ENCODE measurements around the gene WDFY3.
"Not testable (repeated sequence)": the region's sequence is repeated elsewhere in the genome, so short reads cannot be mapped to it uniquely, and the experiment has no call there.

The WDFY3 gene

DNA sequence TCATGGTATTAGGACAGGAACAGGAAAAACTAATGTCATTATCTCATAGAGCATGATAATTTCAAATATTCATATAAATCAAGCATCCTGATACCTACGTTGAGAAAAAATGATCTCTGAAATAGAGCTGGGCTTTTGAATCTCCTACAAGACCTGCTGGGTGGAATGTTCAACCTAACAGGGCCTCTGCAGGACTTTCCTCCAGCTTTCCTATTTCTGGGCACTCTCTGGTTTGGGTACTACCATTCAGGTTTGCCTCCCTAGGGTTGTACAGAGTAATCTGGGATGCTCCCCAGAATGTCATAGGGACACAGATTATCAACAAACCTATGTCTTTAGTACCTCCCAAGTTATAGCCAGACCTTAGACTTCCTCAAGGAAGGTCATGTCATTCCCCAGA is 274.7 kb downstream of the WDFY3 start:
- no peak overlapping the region for H3K4me3 ChIP-seq (ENCODE audit: low read length)
- H3K9me3 ChIP-seq (ENCODE audit: insufficient read depth, low read depth, low read length), result no peaks in the 10 kb centered on the region
- H3K36me3 ChIP-seq (ENCODE audit: insufficient read depth, low read depth, low read length), result peaks cover 90% of the 10 kb centered on the region
- H3K27ac ChIP-seq (ENCODE audit: low read length), result no peak overlapping the region
- H3K9ac ChIP-seq (ENCODE audit: low read depth, low read length), result no peak overlapping the region
- H3K4me1 ChIP-seq (ENCODE audit: insufficient read depth, low read length), result peaks cover 4% of the 10 kb centered on the region; the same call in 1 of the 2 replicates
- no peaks in the 10 kb centered on the region for H3K27me3 ChIP-seq (ENCODE audit: insufficient read depth, low read length)

DNA sequence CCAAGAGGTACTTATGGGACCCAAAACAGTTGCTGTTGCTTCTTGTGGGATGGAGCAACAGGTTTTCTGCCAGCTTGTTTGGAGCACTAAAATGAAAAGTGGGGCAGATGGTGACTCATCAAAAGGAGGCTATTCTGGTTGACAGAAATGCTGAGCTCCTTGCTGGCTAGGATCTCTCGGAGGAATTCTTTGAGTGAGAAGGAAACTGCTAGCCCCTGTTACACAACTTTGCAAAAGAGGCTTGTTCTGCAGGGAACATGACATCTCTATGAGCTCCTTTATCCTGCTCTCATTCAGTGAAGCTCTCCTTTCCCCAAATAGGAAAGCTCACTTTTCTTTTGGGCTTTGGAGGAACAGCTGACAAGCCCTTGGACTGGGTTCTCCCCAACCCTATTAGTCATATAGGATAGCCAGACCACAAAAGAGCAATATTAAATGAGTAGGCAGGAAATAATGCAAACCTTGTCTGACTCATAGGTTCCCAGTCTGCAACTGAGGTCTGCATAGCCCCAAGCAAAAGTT is 275.3 kb downstream of the WDFY3 start:
- Histone ChIP-seq H3K9ac (ENCODE audit: low read depth, low read length) (no peak overlapping the region), H3K27ac (ENCODE audit: low read length) (no peak overlapping the region), H3K36me3 (ENCODE audit: insufficient read depth, low read depth, low read length) (peaks cover 91% of the 10 kb centered on the region), H3K27me3 (ENCODE audit: insufficient read depth, low read length) (no peaks in the 10 kb centered on the region), H3K9me3 (ENCODE audit: insufficient read depth, low read depth, low read length) (no peaks in the 10 kb centered on the region), H3K4me3 (ENCODE audit: low read length) (no peak overlapping the region), H3K4me1 (ENCODE audit: insufficient read depth, low read length) (peaks cover 4% of the 10 kb centered on the region; the same call in 1 of the 2 replicates)

DNA sequence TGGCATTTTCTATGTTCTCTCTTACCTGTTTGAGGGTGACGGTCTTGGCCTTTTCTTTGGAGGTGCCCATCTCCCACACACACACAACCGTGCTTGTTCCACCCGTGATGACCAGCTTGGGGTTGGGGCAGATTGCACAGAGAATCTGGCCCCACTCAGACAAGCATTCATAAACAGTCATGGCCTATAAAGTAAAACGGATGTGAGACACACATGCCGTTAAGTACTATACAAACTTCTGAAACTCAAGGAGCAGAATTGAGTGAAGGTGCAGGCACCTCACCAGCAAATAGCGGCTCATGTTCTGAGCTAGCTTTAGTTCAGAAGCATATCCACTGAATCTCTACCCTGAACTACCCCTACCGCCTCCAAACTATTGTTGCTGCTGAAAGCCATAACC is 276.0 kb downstream of the WDFY3 start:
- H3K27me3 ChIP-seq (ENCODE audit: insufficient read depth, low read length), result no peaks in the 10 kb centered on the region
- H3K4me3 ChIP-seq (ENCODE audit: low read length), result no peak overlapping the region
- H3K27ac ChIP-seq (ENCODE audit: low read length), result no peak overlapping the region
- no peaks in the 10 kb centered on the region for H3K9me3 ChIP-seq (ENCODE audit: insufficient read depth, low read depth, low read length)
- H3K4me1 ChIP-seq (ENCODE audit: insufficient read depth, low read length), result peaks cover 4% of the 10 kb centered on the region; the same call in 1 of the 2 replicates
- no peak overlapping the region for H3K9ac ChIP-seq (ENCODE audit: low read depth, low read length)
- peaks cover 85% of the 10 kb centered on the region for H3K36me3 ChIP-seq (ENCODE audit: insufficient read depth, low read depth, low read length)

DNA sequence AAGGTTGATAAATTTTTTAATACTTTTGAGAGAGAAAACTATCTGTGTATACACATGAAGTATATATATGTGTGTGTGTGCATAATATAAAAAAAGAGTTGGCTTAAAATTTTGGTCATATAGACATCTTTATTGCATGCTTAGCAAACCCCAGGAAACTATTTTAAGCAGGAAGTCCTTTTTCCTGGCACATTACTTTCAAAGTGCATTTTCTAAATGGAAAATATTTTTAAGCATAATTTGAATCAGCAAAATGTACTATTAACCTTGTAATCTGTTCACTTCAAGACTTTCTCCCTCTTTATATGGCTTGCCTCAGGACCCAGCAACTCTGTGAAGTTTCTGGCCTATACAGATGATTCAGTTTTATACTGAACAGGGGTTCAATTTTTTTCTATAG is 277.3 kb downstream of the WDFY3 start:
- Histone ChIP-seq H3K4me1 (ENCODE audit: insufficient read depth, low read length) (peaks cover 4% of the 10 kb centered on the region; the same call in 1 of the 2 replicates), H3K9ac (ENCODE audit: low read depth, low read length) (no peak overlapping the region), H3K27me3 (ENCODE audit: insufficient read depth, low read length) (no peaks in the 10 kb centered on the region), H3K9me3 (ENCODE audit: insufficient read depth, low read depth, low read length) (no peaks in the 10 kb centered on the region), H3K27ac (ENCODE audit: low read length) (no peak overlapping the region), H3K36me3 (ENCODE audit: insufficient read depth, low read depth, low read length) (peaks cover 86% of the 10 kb centered on the region), H3K4me3 (ENCODE audit: low read length) (no peak overlapping the region)

DNA sequence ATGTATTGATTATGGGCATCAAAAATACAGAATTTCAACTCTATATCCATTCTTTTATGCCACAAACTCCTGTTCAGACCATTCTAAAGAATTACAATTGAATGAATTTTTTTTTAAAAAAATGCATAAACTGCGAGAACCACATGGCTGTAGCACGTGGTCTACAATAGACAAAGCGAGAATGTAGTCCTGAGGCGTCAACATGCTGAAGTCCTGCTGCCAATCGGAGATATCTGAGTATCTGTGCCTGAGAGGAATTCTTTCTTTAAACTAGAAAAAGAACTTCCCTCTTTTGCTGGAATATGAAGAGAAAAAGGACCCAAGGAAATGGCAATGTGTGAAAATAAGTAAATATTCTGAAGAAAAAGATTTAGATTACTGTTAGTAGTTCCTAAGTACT is 277.9 kb downstream of the WDFY3 start:
- no peak overlapping the region for H3K27ac ChIP-seq (ENCODE audit: low read length)
- no peaks in the 10 kb centered on the region for H3K9me3 ChIP-seq (ENCODE audit: insufficient read depth, low read depth, low read length)
- H3K9ac ChIP-seq (ENCODE audit: low read depth, low read length), result no peak overlapping the region
- peaks cover 87% of the 10 kb centered on the region for H3K36me3 ChIP-seq (ENCODE audit: insufficient read depth, low read depth, low read length)
- no peak overlapping the region for H3K4me3 ChIP-seq (ENCODE audit: low read length)
- H3K4me1 ChIP-seq (ENCODE audit: insufficient read depth, low read length), result peaks cover 4% of the 10 kb centered on the region; the same call in 1 of the 2 replicates
- H3K27me3 ChIP-seq (ENCODE audit: insufficient read depth, low read length), result no peaks in the 10 kb centered on the region

DNA sequence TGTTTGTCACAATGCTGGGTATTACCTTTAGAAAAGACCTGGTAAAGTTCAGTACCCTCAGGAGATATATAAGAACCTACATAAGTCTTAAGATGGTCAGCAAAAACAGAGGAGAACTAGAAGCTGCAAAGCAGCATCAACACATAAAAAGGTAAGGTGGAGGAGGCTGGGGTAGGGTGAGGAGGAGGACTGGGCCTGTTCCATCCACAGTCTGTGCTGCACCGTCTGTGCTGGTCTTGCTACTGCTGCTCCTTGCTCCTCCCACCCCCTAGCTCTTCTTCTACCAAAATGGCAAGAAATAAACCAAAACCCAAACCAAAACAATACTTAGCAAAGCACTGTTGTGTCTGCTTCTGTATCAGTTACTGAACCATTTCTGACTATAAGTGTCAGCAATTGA is 281.4 kb downstream of the WDFY3 start:
- peaks cover 86% of the 10 kb centered on the region for H3K36me3 ChIP-seq (ENCODE audit: insufficient read depth, low read depth, low read length)
- no peak overlapping the region for H3K4me3 ChIP-seq (ENCODE audit: low read length)
- H3K27me3 ChIP-seq (ENCODE audit: insufficient read depth, low read length), result no peaks in the 10 kb centered on the region
- no peaks in the 10 kb centered on the region for H3K9me3 ChIP-seq (ENCODE audit: insufficient read depth, low read depth, low read length)
- H3K4me1 ChIP-seq (ENCODE audit: insufficient read depth, low read length), result no peaks in the 10 kb centered on the region
- no peak overlapping the region for H3K9ac ChIP-seq (ENCODE audit: low read depth, low read length)
- no peak overlapping the region for H3K27ac ChIP-seq (ENCODE audit: low read length)

DNA sequence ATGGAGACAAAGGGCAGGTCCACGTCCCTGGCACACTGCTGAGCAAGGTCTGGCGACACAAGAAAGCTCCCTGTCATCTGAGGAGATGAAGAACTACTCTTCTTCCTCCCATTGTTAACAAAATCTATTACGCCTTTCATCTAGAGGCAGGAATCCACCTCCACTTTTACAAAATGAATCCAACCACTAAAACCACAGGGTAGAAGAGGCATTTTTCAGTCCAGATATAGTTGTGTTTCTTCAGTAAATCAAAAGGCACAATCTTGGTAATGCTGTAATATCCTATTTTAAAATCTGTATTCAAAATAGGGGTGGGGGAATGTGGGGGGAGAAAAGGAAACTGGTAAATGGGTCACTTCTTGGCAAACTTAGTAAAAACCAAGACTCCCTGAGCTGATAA is 282.1 kb downstream of the WDFY3 start:
- H3K27me3 ChIP-seq (ENCODE audit: insufficient read depth, low read length), result no peaks in the 10 kb centered on the region
- H3K4me3 ChIP-seq (ENCODE audit: low read length), result no peak overlapping the region
- H3K9ac ChIP-seq (ENCODE audit: low read depth, low read length), result no peak overlapping the region
- no peaks in the 10 kb centered on the region for H3K9me3 ChIP-seq (ENCODE audit: insufficient read depth, low read depth, low read length)
- H3K4me1 ChIP-seq (ENCODE audit: insufficient read depth, low read length), result no peaks in the 10 kb centered on the region
- H3K27ac ChIP-seq (ENCODE audit: low read length), result no peak overlapping the region
- H3K36me3 ChIP-seq (ENCODE audit: insufficient read depth, low read depth, low read length), result peaks cover 81% of the 10 kb centered on the region

DNA sequence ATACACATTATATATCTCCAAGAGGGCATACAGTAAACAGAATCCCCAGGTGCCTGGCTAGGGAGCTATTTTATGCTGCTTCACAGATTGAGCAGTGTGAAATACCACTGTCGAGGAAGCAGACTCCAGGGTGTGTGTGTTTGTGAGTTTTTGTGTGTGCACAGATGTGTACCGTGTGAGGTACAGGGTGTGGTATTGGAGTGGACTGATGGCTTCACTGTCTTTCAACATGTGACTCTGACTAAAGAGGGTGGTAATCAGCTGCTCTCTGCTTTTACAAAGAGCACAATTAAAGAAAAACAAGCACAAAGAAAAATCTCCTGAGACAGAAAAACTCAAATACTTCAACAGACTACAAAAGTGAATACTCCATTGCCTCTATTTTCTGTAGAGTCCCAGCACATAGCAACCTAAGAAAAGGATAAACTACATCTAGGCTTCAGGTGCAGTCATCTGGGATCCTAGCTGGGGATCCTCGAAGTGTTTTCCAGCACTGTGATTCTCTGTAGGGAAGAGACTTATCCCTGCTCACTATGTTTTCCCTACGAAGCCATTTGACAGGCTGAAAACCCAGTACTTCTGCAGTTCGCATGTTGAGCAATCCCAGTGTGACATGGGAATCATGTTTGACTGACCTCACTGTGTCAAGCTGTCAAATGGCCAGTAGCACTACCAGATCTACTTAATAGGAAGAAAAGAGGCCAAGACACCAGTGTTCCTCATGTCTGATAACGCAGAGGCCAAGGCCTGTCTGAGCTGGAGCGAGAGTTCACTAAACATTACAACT is 283.2 kb downstream of the WDFY3 start:
- Histone ChIP-seq H3K36me3 (ENCODE audit: insufficient read depth, low read depth, low read length) (peaks cover 81% of the 10 kb centered on the region), H3K27ac (ENCODE audit: low read length) (no peak overlapping the region), H3K9me3 (ENCODE audit: insufficient read depth, low read depth, low read length) (no peaks in the 10 kb centered on the region), H3K27me3 (ENCODE audit: insufficient read depth, low read length) (no peaks in the 10 kb centered on the region), H3K4me3 (ENCODE audit: low read length) (no peak overlapping the region), H3K4me1 (ENCODE audit: insufficient read depth, low read length) (no peaks in the 10 kb centered on the region), H3K9ac (ENCODE audit: low read depth, low read length) (no peak overlapping the region)

DNA sequence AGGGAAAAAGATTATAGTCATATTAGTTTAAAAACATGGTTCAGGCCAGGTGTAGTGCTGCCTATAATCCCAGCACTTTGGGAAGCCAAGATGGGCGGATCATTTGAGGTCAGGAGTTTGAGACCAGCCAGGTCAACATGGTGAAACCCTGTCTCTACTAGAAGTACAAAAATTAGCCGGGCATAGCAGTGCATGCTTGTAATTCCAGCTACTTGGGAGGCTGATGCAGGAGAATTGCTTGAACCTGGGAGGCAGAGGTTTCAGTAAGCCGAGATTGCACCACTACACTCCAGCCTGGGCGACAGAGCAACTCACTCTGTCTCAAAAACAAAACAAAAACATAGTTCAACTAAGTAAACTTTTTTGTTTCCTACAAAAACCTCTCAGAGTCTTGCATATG is 283.8 kb downstream of the WDFY3 start:
- H3K9ac ChIP-seq (ENCODE audit: low read depth, low read length); H3K27ac ChIP-seq (ENCODE audit: low read length); H3K27me3 ChIP-seq (ENCODE audit: insufficient read depth, low read length); H3K4me3 ChIP-seq (ENCODE audit: low read length); H3K4me1 ChIP-seq (ENCODE audit: insufficient read depth, low read length); H3K9me3 ChIP-seq (ENCODE audit: insufficient read depth, low read depth, low read length): not testable (repeated sequence)
- H3K36me3 ChIP-seq (ENCODE audit: insufficient read depth, low read depth, low read length), result peaks cover 80% of the 10 kb centered on the region

DNA sequence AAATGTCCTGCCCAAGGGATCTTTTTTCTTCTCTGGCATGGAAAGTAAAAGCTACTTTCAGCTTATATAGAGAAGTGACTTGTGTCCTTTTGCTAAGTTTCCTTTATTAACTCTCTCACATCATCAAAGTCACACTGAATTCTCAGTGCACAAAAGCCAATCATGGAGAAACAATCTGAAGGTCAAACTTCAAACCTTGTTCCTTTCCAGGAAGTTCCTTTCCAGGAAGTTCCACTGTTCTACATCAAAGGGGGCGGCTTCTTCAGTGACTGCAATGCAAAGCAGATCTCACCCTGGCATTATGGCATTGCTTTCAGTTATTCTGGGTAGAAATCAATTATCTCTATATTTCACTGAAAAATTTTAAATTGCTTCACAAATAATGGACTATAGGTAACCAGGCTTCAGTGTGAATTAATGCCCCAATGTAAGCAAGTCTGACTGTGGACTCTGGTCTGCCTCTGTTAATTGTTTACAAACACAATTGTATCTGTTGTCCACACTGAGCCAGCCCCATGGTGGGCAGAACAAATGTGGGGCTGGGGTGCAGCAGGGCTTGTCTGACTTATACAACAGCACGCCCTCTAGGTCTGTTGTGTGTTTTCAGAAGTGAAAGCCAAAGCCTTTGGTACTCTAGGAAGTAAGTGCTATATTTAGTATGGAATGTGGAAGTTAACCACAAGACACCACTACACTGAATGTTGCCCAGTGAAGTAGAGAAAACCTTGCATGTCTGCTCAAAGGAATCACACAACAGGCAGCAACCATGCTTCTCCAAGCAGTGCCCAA is 284.8 kb downstream of the WDFY3 start:
- H3K9ac ChIP-seq (ENCODE audit: low read depth, low read length), result no peak overlapping the region
- no peak overlapping the region for H3K27ac ChIP-seq (ENCODE audit: low read length)
- H3K36me3 ChIP-seq (ENCODE audit: insufficient read depth, low read depth, low read length), result peaks cover 84% of the 10 kb centered on the region
- H3K9me3 ChIP-seq (ENCODE audit: insufficient read depth, low read depth, low read length), result no peaks in the 10 kb centered on the region
- H3K4me1 ChIP-seq (ENCODE audit: insufficient read depth, low read length), result no peaks in the 10 kb centered on the region
- H3K27me3 ChIP-seq (ENCODE audit: insufficient read depth, low read length), result no peaks in the 10 kb centered on the region
- H3K4me3 ChIP-seq (ENCODE audit: low read length), result no peak overlapping the region

DNA sequence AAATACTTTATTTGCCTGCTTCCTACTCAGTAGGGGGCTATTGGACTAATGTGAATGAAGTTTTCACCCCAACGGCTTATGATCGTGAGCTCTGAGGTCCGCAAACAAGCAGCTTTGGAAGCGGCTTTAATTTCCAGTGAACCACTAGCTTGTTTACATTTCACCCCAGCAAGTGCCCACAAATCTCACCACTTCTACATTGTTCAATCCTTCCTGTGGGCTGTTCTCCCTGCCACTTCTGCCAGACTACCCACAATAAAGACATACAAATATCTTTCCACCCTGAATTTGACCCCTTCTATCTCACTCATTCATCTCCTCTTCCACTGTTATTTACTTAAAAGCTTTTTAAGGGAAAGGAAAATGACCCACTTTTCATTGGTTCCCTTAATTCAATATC is 285.5 kb downstream of the WDFY3 start:
- no peaks in the 10 kb centered on the region for H3K27me3 ChIP-seq (ENCODE audit: insufficient read depth, low read length)
- H3K9me3 ChIP-seq (ENCODE audit: insufficient read depth, low read depth, low read length), result no peaks in the 10 kb centered on the region
- no peak overlapping the region for H3K4me3 ChIP-seq (ENCODE audit: low read length)
- H3K27ac ChIP-seq (ENCODE audit: low read length), result no peak overlapping the region
- H3K4me1 ChIP-seq (ENCODE audit: insufficient read depth, low read length), result no peaks in the 10 kb centered on the region
- H3K9ac ChIP-seq (ENCODE audit: low read depth, low read length), result no peak overlapping the region
- peaks cover 87% of the 10 kb centered on the region for H3K36me3 ChIP-seq (ENCODE audit: insufficient read depth, low read depth, low read length)

Measured in iPS-20b (cell line).